KMS-11 (cell line): ENCODE results near the gene DENND1A.

Source experiments
- H2AFZ ChIP-seq: fragments of 200-600 bp; sonication (generic); 2 replicates; pipeline ENCODE4 v1.6.1; 2016; ENCODE audit warnings: antibody characterized with exemption, mixed run types, low read depth
- H3K27ac ChIP-seq: fragments of 200-600 bp; sonication (generic); 2 replicates; pipeline ENCODE4 v1.6.1; 2016; ENCODE audit warnings: mild to moderate bottlenecking, mixed run types
- H3K27me3 ChIP-seq: fragments of 200-600 bp; sonication (generic); 2 replicates; pipeline ENCODE4 v1.6.1; 2017; ENCODE audit warnings: mild to moderate bottlenecking, low read depth, mixed run types, moderate library complexity; ENCODE audit not compliant: insufficient read depth
- H3K36me3 ChIP-seq: fragments of 200-600 bp; sonication (generic); 2 replicates; pipeline ENCODE4 v1.6.1; 2017; ENCODE audit warnings: mild to moderate bottlenecking, mixed run types; ENCODE audit not compliant: insufficient read depth
- H3K4me1 ChIP-seq: fragments of 200-600 bp; sonication (generic); 2 replicates; pipeline ENCODE4 v1.6.1; 2016; ENCODE audit warnings: mild to moderate bottlenecking, low read depth, mixed run types; ENCODE audit not compliant: poor library complexity, severe bottlenecking
- H3K4me2 ChIP-seq: fragments of 200-600 bp; sonication (generic); 2 replicates; pipeline ENCODE4 v1.7.0; 2016; ENCODE audit warnings: mild to moderate bottlenecking, mixed run types
- H3K4me3 ChIP-seq: fragments of 200-600 bp; sonication (generic); IDR thresholded peaks from 2 replicates; pipeline ENCODE4 v1.6.1; 2017; ENCODE audit warnings: low read depth, low read length, mixed read lengths; ENCODE audit not compliant: insufficient read depth
- H3K79me2 ChIP-seq: fragments of 200-600 bp; sonication (generic); 2 replicates; pipeline ENCODE4 v1.6.1; 2016; ENCODE audit warnings: low read depth, mixed run types; ENCODE audit not compliant: insufficient read depth
- H3K9ac ChIP-seq: fragments of 200-600 bp; sonication (generic); 2 replicates; pipeline ENCODE4 v1.6.1; 2016; ENCODE audit warnings: mild to moderate bottlenecking, mixed run types
- H4K20me1 ChIP-seq: fragments of 200-600 bp; sonication (generic); 2 replicates; pipeline ENCODE4 v1.6.1; 2016; ENCODE audit warnings: mild to moderate bottlenecking, mixed run types; ENCODE audit not compliant: insufficient read depth
- CTCF ChIP-seq: fragments of 200-600 bp; sonication (generic); conservative IDR thresholded peaks from 2 replicates; pipeline ENCODE4 v1.6.1; 2017; ENCODE audit warnings: low read depth, mild to moderate bottlenecking, antibody characterized with exemption, low read length, moderate library complexity, mixed read lengths

Gene DENND1A

DNA sequence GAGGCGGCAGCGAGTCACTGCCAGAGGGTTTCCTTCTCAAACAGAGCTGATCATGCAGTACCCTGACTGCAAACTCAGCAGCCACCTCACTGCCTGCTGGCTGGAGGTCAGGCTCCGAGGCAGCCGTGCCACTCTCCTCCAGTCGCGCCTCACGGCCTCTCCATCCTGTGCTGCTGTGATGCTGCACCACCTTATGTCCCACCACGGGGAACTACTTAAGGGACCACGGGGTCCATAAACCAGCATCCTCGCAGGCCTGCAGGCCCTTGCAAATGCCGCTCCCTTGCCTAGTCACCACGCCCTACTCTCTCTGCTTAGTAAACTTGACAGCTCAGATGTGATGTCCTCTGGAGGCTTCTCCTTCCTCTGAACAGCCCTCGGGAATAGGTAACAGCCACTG, 474.7 kb downstream of the DENND1A start:
- Histone ChIP-seq H3K79me2 (no peaks in the 10 kb centered on the region), H3K27me3 (no peaks in the 10 kb centered on the region), H3K4me1 (no peaks in the 10 kb centered on the region), H2AFZ (no peak overlapping the region), H3K36me3 (no peaks in the 10 kb centered on the region), H3K4me2 (no peak overlapping the region), H3K9ac (no peak overlapping the region), H3K27ac (no peak overlapping the region), H4K20me1 (no peaks in the 10 kb centered on the region), H3K4me3 (no peak overlapping the region)
- TF ChIP-seq CTCF = no peak

DNA sequence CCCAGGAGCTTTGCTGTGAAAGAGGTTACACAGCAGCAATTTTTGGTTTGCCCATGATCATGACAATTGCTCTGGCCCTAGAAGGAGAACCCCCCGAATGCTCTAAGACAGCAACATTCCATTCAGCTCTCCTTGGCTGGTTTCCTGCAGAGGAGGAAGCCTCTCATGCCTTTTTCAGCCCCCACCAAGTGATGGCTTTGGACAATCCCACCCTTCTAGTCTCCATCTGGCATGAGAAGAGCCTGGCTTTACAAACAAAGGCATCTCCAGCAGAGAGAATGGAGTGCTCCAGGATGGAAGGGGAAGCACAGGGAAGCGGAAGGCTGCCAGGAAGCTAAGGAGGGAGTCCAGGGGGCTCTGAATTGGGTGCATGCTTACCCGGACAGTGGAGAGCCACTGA, 475.6 kb downstream of the DENND1A start:
- Histone ChIP-seq H4K20me1 (no peaks in the 10 kb centered on the region), H3K4me2 (no peak overlapping the region), H2AFZ (no peak overlapping the region), H3K27me3 (no peaks in the 10 kb centered on the region), H3K9ac (no peak overlapping the region), H3K4me3 (no peak overlapping the region), H3K27ac (no peak overlapping the region), H3K36me3 (no peaks in the 10 kb centered on the region), H3K4me1 (no peaks in the 10 kb centered on the region), H3K79me2 (no peaks in the 10 kb centered on the region)
- no peak for TF ChIP-seq CTCF

DNA sequence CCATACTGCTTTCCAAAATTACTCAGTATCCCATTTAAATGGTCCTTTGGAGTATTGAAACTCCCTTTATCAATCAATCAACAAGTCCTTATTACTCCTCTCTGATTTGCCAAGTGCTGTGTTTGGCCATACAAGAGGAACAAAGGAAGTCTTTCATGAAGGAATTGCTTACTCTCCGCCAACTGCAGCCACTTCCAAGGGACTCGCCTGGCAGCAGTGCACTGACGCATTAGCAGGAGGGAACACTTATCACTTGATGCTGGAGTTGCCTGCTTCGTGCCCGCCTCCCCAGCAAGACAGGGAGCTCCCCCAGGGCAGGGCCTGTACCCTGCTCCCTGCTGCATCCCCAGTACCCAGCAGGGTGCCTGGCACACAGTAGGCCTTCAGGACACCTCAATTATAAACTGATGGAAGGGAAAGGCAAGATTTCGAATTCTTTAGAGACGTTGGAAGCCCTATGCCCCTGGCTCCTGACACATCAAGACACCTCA, 476.1 kb downstream of the DENND1A start:
- Histone ChIP-seq H3K4me3 (no peak overlapping the region), H3K4me1 (no peaks in the 10 kb centered on the region), H2AFZ (no peak overlapping the region), H3K9ac (no peak overlapping the region), H3K79me2 (no peaks in the 10 kb centered on the region), H4K20me1 (no peaks in the 10 kb centered on the region), H3K27ac (no peak overlapping the region), H3K27me3 (no peaks in the 10 kb centered on the region), H3K36me3 (no peaks in the 10 kb centered on the region), H3K4me2 (no peak overlapping the region)
- TF ChIP-seq CTCF = no peak

GRCh38 chr9:123453076-123453667, 476.8 kb downstream of the DENND1A start:
- no peak for TF ChIP-seq CTCF
- Histone ChIP-seq H3K4me3 (no peak overlapping the region), H2AFZ (no peak overlapping the region), H3K27ac (no peak overlapping the region), H3K4me2 (no peak overlapping the region), H3K27me3 (no peaks in the 10 kb centered on the region), H3K4me1 (no peaks in the 10 kb centered on the region), H4K20me1 (no peaks in the 10 kb centered on the region), H3K9ac (no peak overlapping the region), H3K36me3 (no peaks in the 10 kb centered on the region), H3K79me2 (no peaks in the 10 kb centered on the region)
